HG02588 (cell line): ENCODE results near the gene OXSM.
A peak's percentile ranks its signal among the peaks of the same experiment; 100 is the strongest.

Experiments used
- ATAC-seq: cut with Tn5 transposase; IDR thresholded peaks from one replicate; pipeline ENCODE4 v1.9.1; 2021; ENCODE audit warnings: mild to moderate bottlenecking, moderate library complexity; ENCODE audit not compliant: unreplicated experiment

The OXSM gene

DNA sequence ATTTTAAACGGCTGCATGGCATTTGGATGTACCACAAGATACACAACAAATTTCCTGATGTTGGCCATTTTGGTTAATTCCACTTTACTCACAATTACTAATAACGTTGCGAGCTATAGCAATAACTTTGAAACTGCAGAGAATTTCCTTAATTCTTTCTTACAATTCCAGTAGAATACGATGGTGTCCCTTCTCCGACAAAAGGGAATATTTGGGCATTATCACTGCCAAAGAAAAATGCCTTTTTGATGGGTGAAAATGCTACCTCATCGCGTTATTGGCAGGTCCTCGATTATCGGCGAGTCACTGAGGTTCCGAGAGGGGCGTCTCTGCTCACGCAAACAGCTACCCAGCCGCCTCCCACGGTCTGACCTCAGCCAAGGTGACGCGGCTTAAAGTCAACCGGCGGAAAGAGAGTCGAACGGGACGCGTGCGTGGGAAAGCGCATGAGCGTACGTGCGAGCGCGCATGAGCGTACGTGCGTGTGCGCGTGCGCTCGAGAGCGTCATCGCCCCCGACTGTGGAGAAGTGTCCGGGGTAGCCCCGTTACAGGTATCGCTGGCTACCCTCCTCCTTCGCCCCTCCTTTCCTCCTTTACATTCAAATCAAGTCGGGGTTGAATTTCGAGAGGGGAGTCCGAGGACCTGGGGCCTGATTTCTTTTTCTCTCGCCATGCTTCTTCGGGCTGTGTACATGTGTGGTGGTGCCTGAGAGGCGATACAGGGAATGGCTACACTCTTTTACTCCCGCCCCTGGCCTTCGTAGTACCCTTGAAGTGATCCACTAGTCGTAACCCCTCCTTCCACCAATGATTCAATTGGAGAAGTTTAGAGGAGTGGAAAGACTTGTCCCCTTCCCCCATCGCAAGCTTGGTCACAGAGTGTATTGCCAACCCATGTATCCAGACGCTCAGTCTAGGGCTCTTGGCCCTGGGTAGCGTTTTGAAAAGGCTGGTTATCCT, at the start of gene OXSM:
Gene OXSM (plus strand): TSS at position 495 of the 961 bp plus-strand sequence. CDS start 931 bp downstream, outside the sequence.
- peak; percentile 95 for ATAC-seq

- no peak for ATAC-seq
Measured at GRCh38 chr3:25744470-25744869, 45.4 kb upstream of the OXSM start.

DNA sequence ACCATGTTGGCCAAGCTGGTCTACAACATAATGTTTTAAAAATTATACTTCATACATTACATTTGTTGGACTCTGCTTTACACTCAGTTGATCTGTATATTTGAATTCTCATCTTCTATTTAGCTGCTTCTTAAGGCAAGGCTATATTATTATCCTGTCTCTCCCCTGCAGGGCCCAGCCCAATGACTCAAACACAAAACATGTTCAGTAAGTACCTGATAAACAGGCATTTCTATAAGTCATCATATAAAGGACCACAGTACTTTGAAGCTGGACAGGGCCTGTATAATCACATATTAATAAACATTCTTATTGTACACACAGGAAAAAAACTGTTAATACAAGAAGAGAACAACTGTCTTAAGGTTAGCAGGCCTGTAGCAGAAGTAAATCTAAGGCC, 42.9 kb upstream of the OXSM start:
- ATAC-seq = no peak

DNA sequence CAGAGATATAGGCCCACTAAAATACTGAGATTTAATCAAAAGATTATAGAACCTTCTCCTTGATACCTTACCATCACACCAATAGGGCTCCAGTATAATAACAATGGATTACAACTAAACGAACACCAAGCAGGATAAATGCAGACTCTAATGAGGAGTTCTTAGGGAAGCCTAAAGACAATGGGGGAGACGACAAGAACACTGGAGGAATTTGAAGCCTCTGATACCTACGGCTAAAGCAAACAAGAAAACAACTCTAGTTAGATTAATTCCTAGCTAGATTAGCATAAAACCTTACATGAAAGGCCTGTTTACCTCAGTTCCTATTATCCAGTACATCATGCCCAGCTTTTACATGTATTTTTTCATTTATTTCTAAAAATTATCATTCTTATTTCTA, 41.7 kb upstream of the OXSM start:
- no peak for ATAC-seq

DNA sequence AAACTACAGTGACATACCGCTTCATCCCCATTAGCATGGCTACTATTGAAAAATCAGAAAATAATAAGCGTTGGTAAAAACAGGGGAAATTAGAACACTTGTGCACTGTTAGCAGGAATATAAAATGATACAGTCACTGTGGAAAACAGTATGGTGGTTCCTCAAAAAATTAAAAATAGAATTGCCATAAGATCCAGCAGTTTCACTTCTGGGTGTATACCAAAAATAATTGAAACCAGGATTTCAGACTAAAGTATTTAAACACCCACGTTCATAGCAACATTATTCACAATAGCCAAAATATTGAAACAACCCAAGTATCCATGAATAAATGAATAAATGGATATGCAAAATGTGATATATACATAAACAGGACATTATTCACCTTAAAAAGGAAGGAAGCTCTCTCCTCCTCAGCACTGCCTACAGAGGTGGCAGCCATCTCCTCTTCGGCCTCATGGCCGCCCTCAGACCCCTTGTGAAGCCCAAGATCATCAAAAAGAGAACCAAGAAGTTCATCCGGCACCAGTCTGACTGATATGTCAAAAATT, 40.8 kb upstream of the OXSM start:
- ATAC-seq = no peak

DNA sequence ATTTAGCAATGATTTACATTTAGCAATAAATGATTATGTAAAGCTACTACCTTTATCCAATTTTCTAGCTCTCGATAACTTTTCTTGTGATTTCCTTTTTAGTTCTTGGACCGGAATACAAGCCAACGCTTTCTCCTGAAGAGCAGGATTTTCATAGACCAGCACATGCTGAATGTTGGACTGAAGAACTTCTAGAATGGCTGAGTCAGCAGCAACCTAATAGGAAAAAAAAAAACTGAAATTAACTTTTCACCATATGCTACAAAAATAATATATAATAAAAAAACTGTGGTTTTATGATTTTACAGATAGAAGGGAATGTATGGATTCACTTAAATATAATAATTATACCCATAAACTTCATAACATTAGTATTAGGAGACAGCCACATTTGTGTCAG, 38.8 kb upstream of the OXSM start:
- no peak for ATAC-seq

- no peak for ATAC-seq
Measured at GRCh38 chr3:25751725-25752124, 38.2 kb upstream of the OXSM start.

DNA sequence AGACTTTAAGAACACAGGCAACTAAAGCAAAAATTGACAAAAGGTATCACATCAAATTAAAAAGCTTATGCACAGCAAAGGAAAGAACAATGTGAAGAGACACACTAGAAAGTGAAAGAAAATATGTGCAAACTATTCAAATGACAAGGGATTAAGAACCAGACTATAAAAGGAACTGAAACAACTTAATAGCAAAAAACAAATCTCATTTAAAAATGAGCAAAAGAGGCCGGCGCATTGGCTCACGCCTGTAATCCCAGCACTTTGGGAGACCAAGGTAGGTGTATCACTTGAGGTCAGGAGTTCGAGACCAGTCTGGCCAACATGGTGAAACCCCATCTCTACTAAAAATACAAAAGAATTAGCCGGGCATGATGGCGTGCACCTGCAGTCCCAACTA, 21.0 kb upstream of the OXSM start:
- peak; percentile 80 for ATAC-seq

DNA sequence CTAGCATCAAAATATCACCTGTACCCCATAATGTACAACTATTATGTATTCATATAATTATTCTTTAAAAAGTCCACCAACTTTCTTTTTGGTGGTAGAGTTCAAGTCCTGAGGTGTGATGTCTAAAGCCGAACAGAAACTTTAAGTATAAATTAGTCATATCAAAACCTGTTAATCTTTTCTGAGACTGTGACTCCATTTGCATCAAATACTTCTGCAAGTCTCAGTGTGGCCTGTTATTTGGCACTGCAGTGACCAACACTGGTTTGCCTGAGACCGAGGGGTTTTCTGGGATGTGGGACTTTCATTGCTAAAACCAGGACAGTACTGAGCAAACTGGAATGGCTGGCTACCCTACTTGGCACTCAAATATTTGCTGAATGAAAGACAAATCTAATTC, 14.0 kb upstream of the OXSM start:
- peak; percentile 70 for ATAC-seq

DNA sequence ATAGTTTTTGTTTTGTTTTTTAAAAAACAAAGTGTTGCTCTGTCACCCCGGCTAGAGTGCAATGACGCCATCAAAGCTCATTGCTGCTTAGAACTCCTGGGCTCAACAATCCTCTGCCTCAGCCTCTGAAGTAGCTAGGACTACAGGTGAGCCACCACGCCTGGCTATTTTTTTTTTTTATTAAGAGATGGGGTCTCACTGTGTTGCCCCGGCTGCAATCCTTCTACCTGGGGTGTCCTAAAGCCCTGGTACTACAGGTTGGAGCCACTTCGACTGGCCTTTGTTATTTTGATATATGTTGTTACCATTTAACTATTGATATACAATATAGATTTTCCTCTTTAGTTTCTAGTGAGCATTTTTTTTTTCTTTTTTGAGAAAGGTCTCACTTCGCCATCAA, 9.3 kb upstream of the OXSM start:
- ATAC-seq = no peak

DNA sequence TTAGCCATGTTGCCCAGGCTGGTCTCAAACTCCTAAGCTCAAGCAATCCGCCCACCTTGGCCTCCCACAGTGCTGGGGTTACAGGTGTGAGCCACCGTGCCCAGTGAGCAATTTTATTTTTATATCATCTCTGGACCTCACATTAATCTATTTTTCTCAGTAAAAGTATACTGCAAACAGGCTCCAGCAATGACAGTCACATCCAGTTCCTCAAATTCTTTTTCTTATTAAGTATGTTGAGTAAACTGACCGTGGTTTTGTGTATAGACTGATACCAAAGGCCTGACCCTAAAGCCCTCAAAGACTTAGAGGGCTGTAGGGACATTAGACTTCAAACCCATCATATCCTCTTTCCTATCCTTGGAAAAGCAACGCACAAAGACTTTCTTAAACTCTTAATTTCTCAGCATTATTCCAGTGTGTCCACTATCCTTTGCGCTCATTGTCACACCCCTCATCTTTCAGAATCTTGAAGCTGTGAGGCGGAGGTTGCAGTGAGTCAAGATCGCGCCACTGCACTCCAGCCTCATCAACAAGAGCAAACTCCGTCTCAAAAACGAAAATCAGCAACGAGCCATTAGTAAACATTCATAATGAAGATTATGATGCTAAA, 8.6 kb upstream of the OXSM start:
- no peak for ATAC-seq

DNA sequence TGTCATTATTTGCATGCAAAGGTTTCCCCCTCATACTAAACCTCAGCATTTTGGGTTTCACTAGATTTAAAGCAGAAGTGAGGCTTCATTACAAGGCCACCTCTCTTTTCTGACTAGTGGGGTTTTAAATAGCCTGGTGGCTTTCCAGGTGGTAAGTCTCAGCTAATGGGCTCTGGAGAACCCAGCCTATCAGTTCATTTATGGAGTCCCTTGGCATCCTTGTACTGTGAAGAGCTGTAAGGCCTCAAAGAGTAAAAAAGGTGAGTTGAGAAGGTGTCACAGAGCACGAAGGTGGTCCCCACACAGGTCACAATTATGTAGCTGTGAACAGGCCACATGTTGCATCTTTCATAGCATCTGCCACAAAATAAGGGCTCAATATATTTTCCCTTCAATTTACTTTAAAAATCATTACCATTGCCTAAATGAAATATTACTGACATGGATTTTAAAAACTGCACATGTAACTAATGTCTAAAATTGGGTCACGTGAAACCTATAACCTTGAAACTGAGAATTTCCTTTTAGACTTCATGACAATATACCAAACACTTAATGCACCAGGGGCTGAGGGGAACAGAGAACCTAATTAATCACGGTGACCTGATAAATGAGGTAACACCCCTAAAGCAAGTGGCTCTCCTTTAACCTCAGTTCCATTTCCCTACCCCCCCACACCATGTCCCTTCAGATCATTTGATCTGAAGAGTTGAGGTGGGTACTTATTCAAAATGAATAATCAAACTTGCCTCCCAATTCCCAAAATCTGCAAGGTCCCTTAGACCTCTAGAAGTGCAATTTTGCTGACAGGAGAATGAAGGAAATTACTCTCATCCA, 7.9 kb upstream of the OXSM start:
- peak; percentile 50 for ATAC-seq

DNA sequence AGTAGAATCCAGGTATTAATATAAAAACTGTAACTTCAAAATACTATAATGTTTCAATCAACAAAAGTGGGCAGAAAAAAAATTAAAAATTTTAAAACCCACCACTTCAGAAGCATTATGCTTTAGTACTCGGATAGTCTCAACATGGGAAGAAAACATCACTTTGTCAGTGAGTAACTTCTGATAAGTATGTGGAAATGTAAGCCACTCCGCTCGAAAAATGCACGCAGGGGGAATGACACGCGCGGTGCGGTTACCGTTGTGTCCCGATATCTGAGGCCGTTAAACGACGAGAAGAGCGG, 7.3 kb upstream of the OXSM start:
- no peak for ATAC-seq

DNA sequence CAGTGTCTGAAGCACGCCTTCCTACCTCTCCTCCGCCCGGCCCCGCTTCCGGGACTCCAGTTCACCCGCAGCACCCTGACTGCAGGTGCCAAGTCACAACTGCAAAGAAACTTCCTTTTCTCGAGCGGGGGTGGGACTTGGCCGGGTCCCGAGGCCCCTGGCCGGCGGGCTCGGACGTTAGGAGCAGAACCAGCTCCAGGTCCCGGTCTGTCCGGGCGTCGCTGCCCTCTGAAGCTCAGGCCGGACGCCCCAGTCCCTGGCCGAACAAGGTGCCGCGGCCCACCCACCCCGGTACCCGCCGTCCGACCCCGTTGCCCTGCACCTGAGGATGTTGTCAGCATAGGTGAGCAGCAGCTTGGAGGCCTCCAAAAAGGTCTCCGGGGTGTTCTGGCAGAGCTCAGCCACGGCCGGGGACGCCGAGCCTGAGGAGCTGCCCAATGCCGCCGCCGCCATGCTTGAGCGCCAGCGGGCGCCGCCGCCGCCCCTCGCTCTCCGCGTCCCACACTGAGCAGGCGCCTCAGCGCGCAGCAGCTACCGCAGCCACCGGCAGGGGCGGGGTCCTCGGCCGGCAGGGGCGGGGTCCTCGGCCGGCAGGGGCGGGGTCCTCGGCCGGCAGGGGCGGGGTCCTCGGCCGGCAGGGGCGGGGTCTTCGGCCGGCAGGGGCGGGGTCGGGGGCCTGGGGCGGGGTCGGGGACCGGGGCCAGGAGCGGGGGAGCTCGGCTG, 6.8 kb upstream of the OXSM start, which contains the start of gene NGLY1:
Gene NGLY1 (minus strand): TSS at position 506 of the 723 bp plus-strand sequence. CDS start 53 bp downstream, at position 453.
- ATAC-seq = peak; percentile 75

DNA sequence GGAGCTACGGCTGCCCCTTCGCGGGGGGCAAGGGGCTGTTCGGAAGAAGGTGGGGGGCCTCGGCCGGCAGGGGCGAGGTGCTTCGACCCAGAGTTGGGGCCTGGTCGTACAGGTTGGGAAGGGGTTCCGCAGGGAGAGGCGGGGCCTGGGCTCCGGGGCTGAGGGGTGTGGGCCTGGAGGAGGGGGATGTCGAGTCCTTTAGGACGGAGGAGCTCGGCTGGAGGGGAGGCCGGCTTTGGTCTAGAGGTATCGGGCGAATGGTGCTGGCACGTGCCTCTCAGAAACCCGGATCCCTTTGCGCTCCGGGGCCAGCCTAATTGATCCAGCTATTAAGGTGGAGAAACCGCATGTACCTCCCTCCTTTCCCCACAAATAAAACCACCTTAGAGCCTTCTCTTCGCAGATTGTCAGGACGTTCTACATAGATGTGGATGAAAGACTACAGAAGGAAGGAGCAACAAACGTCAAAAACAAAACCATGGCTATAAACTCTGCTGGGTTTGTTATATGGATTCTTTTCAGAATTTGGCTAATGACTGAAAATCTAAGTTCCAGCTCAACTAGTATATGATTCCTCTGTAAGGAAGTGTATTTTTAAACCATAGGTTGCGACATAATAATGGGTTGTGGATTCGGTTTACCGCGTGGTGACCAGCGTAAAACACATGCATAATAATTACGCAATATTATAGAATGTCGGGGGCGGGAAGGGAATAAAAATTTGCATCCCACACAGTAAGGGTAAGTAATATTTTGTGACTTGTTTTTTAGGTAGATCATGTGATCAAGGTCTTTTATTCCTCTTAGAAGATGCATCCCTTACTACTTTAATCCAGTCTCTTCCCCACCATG, 6.0 kb upstream of the OXSM start:
- peak; percentile 27 for ATAC-seq

DNA sequence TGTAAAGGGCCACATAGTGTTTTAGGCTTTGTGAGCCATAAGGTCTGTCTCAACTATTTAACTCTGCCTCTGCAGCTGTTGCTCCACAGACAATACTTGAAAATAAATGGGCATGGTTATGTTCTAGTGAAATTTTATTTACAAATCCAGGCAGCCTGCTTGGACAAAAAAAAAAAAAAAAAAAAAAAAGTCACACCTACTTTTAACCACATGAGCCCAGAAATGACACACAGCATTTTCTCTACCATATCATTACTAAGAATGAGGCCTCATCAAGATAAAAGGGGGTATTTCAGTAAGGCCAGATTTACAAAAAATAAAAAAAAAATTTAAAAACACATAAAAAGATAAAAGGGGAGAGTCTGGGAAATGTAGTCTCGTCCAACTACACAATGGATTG, 4.9 kb upstream of the OXSM start:
- no peak for ATAC-seq

DNA sequence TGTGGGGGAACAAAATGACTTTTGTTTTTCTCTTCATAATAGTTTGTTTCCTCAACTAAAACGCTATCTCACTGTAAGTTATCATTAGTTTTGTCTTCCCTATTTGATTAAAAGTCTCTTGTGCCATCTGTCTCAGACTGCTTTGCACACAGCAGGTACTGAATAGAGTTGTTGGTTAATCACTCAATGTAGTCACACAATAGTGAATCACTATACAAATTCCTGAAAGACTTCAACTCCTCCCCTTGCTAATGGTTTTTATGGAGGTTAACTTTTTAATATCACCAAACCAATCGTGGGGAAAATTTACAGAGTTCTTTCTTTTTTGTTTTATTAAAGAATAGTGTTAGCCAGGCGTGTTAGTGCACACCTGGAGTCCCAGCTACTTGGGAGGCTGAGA, 4.1 kb upstream of the OXSM start:
- no peak for ATAC-seq

DNA sequence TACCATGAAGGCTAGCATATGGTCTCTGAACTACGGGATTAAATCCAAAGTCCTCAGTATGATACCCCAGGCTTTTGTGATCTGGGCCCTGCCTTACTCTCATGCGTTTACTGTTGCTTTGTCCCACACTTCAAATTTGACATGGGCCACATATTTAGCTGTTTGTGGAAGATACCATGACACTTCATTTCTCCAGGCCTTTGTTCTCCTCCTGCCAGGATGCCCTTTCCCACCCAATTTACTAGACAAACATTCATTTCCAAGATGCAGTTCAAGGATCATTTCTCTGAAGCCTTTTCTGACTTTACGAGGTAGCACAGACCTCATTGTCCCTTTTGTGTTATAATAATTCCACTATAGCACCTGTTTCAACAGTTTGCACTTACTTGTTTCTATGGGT, 2.2 kb upstream of the OXSM start:
- no peak for ATAC-seq

DNA sequence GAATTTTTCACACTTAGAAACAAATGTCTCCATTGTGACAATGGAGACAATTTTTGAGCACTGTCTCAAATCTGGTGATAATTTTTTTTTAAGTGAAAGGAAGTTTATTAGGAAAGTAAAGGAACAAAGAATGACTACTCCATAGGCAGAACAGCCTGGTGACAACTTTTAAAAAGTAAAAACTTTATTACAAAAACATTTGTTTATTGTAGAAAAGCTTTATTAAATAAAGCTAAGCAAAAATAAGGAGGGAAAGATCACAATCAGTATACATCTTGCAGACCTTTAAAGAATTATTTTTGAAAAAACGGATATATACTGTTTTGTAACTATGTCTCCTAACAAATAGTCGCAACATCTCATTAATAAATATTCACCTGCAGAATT, 688 bp upstream of the OXSM start:
- ATAC-seq = no peak

DNA sequence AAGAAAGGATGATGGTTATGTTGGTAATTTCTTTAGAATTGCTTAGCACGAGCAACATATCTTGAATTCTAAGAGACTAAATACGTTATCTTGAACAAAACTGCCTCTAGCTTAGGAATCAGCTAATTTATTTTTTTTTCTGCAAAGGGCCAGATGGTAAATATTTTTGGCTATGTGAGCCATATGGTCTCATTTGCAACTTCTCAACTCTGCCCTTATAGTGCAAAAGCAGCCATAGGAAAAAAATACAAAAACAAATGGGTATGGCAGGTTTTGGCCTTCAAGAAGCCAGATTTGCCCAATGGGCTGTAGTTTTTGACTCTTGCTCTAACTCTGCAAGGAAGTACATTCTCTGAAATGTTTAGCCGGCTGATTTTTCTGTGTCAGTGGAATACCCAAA, 11.9 kb downstream of the OXSM start:
- ATAC-seq = no peak
